ENCODE data around the gene HCST.

DNA sequence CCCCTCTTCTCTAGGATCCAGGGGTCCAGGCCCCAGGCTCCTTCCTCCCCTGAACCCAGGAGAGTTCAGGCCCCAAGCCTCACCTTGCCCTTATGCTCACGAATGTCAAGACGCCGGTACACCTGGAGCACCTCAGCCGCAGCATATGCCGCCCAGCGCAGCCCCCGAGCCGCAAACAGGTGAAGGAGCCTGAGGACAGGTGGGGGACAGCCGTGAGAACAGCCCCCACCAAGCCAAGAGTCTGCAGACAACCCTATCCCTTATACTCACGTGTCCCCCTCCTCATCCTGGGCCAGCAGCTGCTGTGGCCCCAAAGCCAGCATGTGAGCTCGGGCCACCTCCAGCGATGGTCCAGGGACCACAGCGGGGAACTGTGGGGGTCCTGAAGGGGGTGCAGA lies 5.7 kb upstream of the HCST start:
- TF ChIP-seq, protein P1, sequence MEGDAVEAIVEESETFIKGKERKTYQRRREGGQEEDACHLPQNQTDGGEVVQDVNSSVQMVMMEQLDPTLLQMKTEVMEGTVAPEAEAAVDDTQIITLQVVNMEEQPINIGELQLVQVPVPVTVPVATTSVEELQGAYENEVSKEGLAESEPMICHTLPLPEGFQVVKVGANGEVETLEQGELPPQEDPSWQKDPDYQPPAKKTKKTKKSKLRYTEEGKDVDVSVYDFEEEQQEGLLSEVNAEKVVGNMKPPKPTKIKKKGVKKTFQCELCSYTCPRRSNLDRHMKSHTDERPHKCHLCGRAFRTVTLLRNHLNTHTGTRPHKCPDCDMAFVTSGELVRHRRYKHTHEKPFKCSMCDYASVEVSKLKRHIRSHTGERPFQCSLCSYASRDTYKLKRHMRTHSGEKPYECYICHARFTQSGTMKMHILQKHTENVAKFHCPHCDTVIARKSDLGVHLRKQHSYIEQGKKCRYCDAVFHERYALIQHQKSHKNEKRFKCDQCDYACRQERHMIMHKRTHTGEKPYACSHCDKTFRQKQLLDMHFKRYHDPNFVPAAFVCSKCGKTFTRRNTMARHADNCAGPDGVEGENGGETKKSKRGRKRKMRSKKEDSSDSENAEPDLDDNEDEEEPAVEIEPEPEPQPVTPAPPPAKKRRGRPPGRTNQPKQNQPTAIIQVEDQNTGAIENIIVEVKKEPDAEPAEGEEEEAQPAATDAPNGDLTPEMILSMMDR (IDR thresholded peaks at IDR 0.05; ENCODE audit: insufficient read depth, low read depth, low read length): no peak
- TF ChIP-seq EZH2 (IDR thresholded peaks at IDR 0.05; ENCODE audit: insufficient read depth, low read length): no peak
